Mucosa of descending colon (tissue), 3 donors: Measurements from ENCODE around the gene ETV3. TPM values are rescaled to one million over a fixed set of nuclear protein-coding genes. Genes with fewer than 3 reads are reported as not detected.

Experiments used
- ATAC-seq: fragments of 200-7000 bp; cut with Tn5 transposase; one replicate; pipeline ENCODE4 v1.9.1; 2020; ENCODE audit warnings: mild to moderate bottlenecking, moderate library complexity
- DNase-seq, 3 donors: peaks; one replicate each; pipeline ENCODE4 v3.0.0-alpha.2; 2020
- H3K36me3 ChIP-seq: fragments of 200-600 bp; one replicate; pipeline ENCODE4 v1.8.0; 2021; ENCODE audit warnings: low read depth, mild to moderate bottlenecking
- H3K4me1 ChIP-seq: fragments of 200-600 bp; one replicate; pipeline ENCODE4 v1.8.0; 2021; ENCODE audit warnings: low read depth, mild to moderate bottlenecking
- H3K4me3 ChIP-seq: fragments of 200-600 bp; one replicate; pipeline ENCODE4 v1.8.0; 2021; ENCODE audit warnings: mild to moderate bottlenecking
- H3K9me3 ChIP-seq: fragments of 200-600 bp; one replicate; pipeline ENCODE4 v1.8.0; 2021; ENCODE audit warnings: mild to moderate bottlenecking
- intact Hi-C, 2 donors: fragments of 100-400 bp; cut with DNase I in 1 of 2; cut with micrococcal nuclease in 1 of 2; formaldehyde crosslinking; loops; one replicate each; pipeline versions ENCODE4 v1.11.0 to v1.11.1; 2022; cut with DNase I, micrococcal nuclease
- total RNA-seq, 3 donors: library from RNA; stranded (reverse); fragmentation: NEBNext Ultra II Directional in 2 of 3; extraction: Animal tissue kit (Norgen Biotek cat#: 25700) in 2 of 3; gene quantifications; one replicate each; pipeline versions ENCODE4 v1.2.1 to v1.2.4, GENCODE V29; 2021 to 2023
- TF ChIP-seq, protein P1 (sequence below): fragments of 200-600 bp; IDR thresholded peaks from one replicate; pipeline ENCODE4 v1.8.0; 2022; ENCODE audit warnings: antibody characterized with exemption, mild to moderate bottlenecking
- donor health status: DM: no; HTN: no; CAD: no; lungs with moderate emphysema.
- donor health status: DM: no; HTN: no; CAD: no.
- donor health status: DM: no; HTN: yes; CAD: no.

Gene ETV3
- total RNA-seq, 3 donors from 2014 or later = 32.6 to 36.3 (median 35.9) TPM

DNA sequence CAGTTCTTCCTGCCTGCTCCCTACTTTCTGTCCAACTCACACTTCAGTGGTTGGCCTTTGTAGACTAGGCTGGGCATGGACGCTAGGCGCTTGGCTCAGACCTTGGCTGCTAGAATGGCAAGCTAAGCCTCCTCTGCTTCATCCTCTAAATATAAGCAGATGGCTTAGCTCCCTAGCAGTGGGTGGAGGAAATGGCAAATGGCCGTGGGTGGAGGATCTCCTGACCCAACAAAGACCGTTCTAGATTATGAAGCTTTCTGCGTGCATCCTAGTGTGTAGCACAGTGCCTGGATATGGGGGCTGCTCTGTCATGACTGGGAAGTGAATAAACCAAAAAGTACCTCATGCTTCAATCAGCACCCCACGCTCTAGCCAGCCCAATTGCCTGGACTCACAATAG lies 28.2 kb downstream of the ETV3 start:
- no peak for ATAC-seq
- no peak for DNase-seq
- H3K4me1 ChIP-seq = no peaks in the 10 kb centered on the region
- no peaks in the 10 kb centered on the region for H3K36me3 ChIP-seq
- H3K4me3 ChIP-seq = no peak overlapping the region
- H3K9me3 ChIP-seq = no peaks in the 10 kb centered on the region
- intact Hi-C loops = no loop called here
- TF ChIP-seq, protein P1, sequence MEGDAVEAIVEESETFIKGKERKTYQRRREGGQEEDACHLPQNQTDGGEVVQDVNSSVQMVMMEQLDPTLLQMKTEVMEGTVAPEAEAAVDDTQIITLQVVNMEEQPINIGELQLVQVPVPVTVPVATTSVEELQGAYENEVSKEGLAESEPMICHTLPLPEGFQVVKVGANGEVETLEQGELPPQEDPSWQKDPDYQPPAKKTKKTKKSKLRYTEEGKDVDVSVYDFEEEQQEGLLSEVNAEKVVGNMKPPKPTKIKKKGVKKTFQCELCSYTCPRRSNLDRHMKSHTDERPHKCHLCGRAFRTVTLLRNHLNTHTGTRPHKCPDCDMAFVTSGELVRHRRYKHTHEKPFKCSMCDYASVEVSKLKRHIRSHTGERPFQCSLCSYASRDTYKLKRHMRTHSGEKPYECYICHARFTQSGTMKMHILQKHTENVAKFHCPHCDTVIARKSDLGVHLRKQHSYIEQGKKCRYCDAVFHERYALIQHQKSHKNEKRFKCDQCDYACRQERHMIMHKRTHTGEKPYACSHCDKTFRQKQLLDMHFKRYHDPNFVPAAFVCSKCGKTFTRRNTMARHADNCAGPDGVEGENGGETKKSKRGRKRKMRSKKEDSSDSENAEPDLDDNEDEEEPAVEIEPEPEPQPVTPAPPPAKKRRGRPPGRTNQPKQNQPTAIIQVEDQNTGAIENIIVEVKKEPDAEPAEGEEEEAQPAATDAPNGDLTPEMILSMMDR = no peak

DNA sequence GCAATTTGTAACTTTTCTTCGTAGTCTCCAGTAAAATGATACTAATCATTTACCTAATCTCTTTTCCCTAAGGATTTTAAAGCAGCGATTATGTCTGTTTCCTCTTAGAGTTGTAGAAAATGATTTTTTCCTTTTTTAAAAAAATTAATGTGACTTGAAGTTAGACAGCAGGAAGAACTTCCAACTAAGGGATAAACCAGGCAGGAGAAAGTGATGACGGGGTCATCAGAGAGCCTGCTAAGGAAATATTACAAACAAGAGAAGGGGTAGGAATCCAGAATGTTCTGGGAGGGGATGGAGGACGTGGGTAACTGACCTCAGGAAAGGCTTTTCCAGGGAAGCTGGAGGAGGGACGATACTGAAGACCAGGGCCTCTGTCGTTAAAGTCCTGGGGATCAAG lies 29.7 kb downstream of the ETV3 start:
- TF ChIP-seq, protein P1 = no peak
- Histone ChIP-seq H3K4me1 (no peaks in the 10 kb centered on the region), H3K4me3 (no peak overlapping the region), H3K9me3 (no peaks in the 10 kb centered on the region), H3K36me3 (no peaks in the 10 kb centered on the region)
- intact Hi-C loops = no loop called here
- no peak for ATAC-seq
- DNase-seq = no peak

DNA sequence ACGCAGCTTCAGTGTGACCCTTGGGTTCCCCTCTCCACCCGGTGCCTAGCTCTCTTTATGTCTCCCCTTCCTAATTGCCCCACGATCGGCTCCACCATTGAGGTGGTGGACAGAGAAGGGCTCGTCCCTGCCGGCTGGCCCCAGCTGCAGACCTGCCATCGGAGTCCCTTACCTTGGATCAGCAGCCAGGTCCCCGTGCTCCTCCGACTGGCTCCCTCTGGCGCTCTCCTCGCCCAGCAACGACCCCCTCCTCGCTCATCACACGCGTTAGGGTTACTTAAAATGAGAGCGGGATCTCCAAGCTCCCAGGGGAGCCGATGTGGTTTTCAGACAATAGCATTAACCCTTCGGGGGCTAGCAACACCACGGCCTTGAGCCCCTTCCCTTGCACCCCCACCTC lies 30.5 kb downstream of the ETV3 start:
- ATAC-seq (no peak), DNase-seq (no peak)
- TF ChIP-seq, protein P1 = no peak
- H3K4me1 ChIP-seq = no peaks in the 10 kb centered on the region
- intact Hi-C loops = no loop called here
- no peaks in the 10 kb centered on the region for H3K36me3 ChIP-seq
- no peak overlapping the region for H3K4me3 ChIP-seq
- no peaks in the 10 kb centered on the region for H3K9me3 ChIP-seq

DNA sequence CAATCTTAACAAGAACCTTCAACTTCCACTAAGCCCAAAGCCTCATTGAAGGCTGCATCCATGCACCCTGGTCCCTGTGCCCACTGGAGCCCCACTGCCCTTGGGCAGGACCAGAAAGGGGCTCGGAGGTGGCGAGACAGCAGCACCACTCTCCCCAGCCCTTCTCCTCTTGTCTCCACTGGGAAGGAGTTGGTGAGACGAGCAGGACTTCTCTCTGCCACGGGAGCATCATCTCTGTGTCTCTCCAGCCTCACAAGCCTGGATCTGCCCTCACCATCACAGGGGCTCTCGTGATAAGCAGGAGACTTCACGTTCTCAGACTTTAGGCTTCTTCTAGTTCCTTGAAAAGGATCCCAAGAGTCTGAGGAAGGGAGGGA lies 31.4 kb downstream of the ETV3 start:
- no peaks in the 10 kb centered on the region for H3K36me3 ChIP-seq
- intact Hi-C loops = no loop called here
- DNase-seq = no peak
- no peak for ATAC-seq
- no peak overlapping the region for H3K4me3 ChIP-seq
- no peaks in the 10 kb centered on the region for H3K4me1 ChIP-seq
- no peaks in the 10 kb centered on the region for H3K9me3 ChIP-seq
- TF ChIP-seq, protein P1 = no peak

DNA sequence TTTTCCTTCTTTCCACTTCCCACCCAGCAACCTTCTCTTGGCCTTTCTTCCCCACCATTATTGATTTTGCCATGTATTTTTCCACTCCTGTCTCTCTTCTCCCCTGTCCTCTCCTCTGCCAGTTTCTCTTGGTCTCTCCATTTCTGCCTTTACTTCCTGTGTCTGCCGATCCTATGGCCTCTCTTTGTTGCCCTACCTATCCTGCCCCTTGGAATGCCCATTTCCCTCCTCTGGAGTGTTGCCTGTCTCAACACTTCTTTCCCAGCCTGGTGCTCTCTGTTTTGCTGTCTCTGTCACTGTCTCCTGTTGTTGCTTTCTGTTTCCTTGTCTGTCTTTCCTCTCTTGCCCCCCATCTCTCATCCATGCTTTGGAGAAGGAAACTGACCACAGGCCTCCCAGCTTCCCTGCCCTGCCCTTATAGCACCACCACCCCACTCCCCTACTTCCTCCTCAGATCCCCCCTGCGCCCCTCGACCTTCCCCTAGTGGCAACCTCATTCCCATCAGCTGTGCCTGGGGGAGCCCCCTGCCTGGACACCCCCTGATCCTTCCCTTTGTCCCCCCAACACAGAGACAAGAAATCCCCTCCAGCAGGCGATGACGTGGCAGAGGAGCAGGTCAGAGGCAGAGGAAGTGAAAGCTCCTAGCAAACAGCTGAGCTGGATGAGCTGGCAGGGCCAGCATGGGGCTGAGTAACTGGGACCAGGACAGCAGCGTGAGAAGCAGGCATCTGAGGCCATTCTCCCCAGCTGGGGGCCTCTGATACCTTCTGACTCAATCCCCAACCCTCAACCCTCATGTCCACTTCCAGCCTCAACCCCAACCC lies 32.0 kb downstream of the ETV3 start:
- DNase-seq = peak in 1 of 3 donors; percentile 36
- Histone ChIP-seq H3K4me3 (no peak overlapping the region), H3K4me1 (no peaks in the 10 kb centered on the region), H3K9me3 (no peaks in the 10 kb centered on the region), H3K36me3 (no peaks in the 10 kb centered on the region)
- TF ChIP-seq, protein P1 = no peak
- intact Hi-C loops = no loop called here
- ATAC-seq = peak; percentile 59
